ENCODE measurements around the gene TAS2R8. TPM values are rescaled to one million over a fixed set of nuclear protein-coding genes. Genes with fewer than 3 reads are reported as not detected.

Gene TAS2R8, protein sequence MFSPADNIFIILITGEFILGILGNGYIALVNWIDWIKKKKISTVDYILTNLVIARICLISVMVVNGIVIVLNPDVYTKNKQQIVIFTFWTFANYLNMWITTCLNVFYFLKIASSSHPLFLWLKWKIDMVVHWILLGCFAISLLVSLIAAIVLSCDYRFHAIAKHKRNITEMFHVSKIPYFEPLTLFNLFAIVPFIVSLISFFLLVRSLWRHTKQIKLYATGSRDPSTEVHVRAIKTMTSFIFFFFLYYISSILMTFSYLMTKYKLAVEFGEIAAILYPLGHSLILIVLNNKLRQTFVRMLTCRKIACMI
- not detected in 2 replicates for total RNA-seq

DNA sequence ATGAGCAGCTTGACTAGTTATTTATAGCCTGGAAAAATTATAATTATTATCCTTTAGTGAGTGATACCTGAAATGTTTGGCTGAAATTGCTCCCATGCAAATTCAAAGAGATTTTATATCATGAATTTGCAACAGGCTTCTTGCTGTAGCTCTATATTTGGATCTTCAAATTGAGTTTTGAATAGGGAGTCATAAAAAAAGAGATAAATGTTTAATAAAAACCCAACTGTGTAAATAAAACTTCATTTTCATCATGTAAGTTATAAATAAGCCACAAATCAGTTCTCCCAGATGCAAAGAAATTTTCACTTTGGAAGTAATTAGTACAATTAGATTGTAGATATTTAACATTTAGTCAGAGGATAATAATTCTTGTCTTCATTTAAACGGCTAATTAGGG is at the start of gene TAS2R8:
TSS of gene TAS2R8 (minus strand) at position 101 of the 400 bp plus-strand sequence. CDS start 306 bp downstream, outside the sequence.

DNA sequence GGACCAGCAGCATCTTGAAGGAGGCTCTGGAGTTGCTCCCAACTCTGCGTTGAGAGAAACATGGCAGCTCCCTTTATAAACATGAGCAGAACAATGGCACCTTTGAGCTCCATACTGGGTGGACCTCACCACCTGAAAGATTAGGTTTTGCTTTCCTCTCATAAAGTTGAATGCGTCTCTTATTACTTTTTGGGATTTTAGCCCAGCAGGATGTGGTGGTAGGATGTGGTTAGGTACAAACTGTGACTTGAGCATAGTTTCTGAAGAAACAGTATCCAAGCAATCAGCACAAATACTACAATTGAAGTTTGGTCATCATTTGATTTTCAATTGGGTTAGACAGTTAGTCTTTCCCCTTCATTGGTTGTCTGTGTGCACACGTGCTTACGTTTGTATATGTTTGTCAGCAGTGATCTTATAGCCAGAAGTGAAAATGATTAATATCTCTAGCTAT is 42.4 kb upstream of the TAS2R8 start, which contains the start of gene PRR4:
TSS of gene PRR4 (minus strand) at position 51 of the 454 bp plus-strand sequence. CDS start at position 13, 38 bp downstream.

DNA sequence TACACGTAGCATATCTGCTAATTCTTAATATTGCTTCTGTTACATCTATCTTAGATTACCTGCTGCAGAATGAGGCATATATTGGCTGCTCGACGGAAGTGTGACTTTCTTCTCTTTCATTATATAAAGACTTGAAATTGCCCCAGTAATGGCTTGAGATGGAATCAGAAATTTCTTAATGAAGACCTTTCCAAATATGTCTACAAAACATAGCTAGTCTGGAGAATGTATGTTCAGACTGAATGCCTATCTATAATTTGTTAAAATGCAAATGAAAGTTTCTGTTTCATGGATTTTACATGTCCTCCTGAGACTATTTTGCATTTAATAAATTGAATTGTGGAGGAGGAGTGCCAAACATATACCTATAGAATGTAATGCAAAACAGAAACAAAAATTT is 19.2 kb upstream of the TAS2R8 start, which contains the start of gene TAS2R10:
TSS of gene TAS2R10 (minus strand) at position 101 of the 400 bp plus-strand sequence. CDS start at position 12, 89 bp downstream.

DNA sequence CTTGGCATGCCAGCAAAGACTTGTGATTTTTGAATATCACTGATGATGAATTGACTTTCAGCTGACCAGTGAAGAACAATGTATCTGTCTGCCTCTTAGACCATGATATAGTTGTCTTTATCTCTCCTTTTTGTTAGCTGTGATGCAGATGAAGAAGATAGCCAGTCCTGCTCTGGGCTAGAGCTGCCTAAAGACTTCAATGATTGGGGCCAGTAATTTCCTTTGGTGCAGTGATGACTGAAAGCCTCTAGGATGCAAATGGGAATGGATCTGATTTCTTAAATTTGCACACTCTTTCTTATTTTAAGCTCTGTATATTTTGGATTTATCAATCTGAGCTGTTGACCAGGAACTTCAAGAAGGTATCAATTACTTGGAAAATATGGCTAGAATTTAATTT is 3.0 kb upstream of the TAS2R8 start, which contains the start of gene TAS2R9:
TSS of gene TAS2R9 (minus strand) at position 101 of the 400 bp plus-strand sequence. CDS start at position 8, 93 bp downstream.

DNA sequence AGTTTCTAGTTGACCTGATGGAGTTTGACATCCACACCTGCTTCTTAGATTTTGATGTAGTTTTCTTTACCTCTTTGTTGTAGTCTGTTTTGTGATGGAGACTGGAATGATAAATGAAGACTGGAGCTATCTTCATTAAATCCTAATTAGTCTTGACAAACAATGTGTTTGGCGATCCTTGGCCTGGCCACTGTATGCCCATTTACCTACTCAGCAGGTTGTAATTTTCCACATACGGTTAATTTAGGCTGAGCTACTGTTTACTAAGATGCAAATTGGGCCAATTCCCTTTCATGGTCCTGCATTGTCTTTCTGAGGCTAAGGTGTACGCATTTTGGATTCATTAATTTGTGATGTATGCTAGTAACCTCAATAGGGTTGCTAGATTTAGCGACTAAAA is 4.5 kb downstream of the TAS2R8 start, which contains the start of gene TAS2R7:
TSS of gene TAS2R7 (minus strand) at position 41 of the 400 bp plus-strand sequence. CDS start 57 bp downstream, outside the sequence.

Other genes starting within 250 kb of the TAS2R8 start
- 16.2 and 21.4 TPM in 2 replicates for gene MAGOHB, start 193.7 kb downstream of the TAS2R8 start, total RNA-seq
- 5.0 and 14.3 TPM in 2 replicates for gene STYK1, start 133.2 kb downstream of the TAS2R8 start, total RNA-seq
- gene YBX3, start 84.0 kb downstream of the TAS2R8 start, total RNA-seq = 156 and 217 TPM in 2 replicates
- not detected in 2 replicates for gene TAS2R7, start 4.7 kb downstream of the TAS2R8 start, total RNA-seq
- 0.32 TPM in 1 of 2 replicates, not detected in the other for gene TAS2R9, start 2.9 kb upstream of the TAS2R8 start, total RNA-seq
- 0.97 and 1.7 TPM in 2 replicates for gene TAS2R10, start 19.1 kb upstream of the TAS2R8 start, total RNA-seq
- gene PRR4, start 42.2 kb upstream of the TAS2R8 start, total RNA-seq = 0.61 TPM in 1 of 2 replicates, not detected in the other
- gene PRH1, start 77.0 kb upstream of the TAS2R8 start, total RNA-seq = 9.1 and 12.6 TPM in 2 replicates
- 0.32 and 1.8 TPM in 2 replicates for gene TAS2R13, start 102.3 kb upstream of the TAS2R8 start, total RNA-seq
- gene PRH2, start 122.0 kb upstream of the TAS2R8 start, total RNA-seq = not detected in 2 replicates
- 1.3 and 2.4 TPM in 2 replicates for gene TAS2R14, start 132.0 kb upstream of the TAS2R8 start, total RNA-seq
- 1.9 and 2.1 TPM in 2 replicates for gene TAS2R50, start 179.6 kb upstream of the TAS2R8 start, total RNA-seq
- gene TAS2R20, start 191.0 kb upstream of the TAS2R8 start, total RNA-seq = 1.6 and 2.4 TPM in 2 replicates
- gene TAS2R19, start 215.3 kb upstream of the TAS2R8 start, total RNA-seq = 4.0 and 5.5 TPM in 2 replicates
- gene TAS2R31, start 224.1 kb upstream of the TAS2R8 start, total RNA-seq = 5.2 and 6.8 TPM in 2 replicates

Data from epithelial cell of umbilical artery (primary cell).